ENCODE measurements around the gene MTHFSD. TPM values are rescaled to one million over a fixed set of nuclear protein-coding genes. Genes with fewer than 3 reads are reported as not detected.

Gene MTHFSD
- total and polyA plus RNA-seq, 12 donors: 7.6 to 22.2 (median 17.6) TPM

DNA sequence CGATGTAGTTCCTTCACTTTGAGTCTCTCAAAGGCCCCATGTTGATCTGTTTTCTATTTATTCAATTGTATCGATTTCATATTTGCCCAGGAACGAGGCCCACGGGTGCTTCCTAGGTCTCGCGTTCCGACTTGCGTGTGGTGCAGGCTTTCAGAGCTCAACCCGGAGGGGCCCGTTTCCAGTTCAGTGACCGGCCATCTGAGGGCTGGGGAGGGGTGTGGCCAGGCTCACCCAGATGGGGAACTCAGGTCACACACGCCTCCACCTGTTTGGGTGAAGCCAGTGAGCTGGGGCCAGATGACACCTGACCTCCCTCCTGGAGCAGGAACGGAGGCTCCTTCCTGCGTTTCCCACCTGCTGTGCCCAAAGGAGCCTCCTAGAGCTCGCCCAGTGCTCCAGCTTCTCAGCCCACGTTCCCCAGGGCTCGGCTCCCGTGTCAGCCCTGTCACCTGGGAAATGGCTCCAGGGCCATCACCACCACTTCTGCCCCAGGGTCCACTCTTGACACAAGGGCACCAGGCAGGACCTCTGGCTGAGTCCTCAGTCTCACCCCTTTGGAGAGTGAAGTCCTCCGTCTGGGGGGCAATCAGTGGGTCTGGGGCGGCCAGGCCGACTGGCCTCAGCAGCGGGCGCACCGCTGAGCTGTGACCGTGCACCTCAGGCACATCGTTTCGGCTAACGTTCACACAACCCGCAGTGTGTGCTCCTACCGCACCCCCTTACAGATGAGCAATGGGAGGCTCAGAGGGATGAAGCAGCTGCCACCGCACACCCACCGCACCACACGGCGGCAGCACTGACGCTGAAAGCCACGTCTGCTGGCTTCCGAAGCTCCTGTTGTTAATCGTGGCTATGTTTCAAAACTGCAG, 26.7 kb downstream of the MTHFSD start:
- no peaks in the 10 kb centered on the region for H3K36me3 ChIP-seq (replicated peaks in 1 of 2)
- intact Hi-C loops (cut with DNase I): no loop called here
- no peak overlapping the region for H3K4me3 ChIP-seq
- TF ChIP-seq, protein P1, sequence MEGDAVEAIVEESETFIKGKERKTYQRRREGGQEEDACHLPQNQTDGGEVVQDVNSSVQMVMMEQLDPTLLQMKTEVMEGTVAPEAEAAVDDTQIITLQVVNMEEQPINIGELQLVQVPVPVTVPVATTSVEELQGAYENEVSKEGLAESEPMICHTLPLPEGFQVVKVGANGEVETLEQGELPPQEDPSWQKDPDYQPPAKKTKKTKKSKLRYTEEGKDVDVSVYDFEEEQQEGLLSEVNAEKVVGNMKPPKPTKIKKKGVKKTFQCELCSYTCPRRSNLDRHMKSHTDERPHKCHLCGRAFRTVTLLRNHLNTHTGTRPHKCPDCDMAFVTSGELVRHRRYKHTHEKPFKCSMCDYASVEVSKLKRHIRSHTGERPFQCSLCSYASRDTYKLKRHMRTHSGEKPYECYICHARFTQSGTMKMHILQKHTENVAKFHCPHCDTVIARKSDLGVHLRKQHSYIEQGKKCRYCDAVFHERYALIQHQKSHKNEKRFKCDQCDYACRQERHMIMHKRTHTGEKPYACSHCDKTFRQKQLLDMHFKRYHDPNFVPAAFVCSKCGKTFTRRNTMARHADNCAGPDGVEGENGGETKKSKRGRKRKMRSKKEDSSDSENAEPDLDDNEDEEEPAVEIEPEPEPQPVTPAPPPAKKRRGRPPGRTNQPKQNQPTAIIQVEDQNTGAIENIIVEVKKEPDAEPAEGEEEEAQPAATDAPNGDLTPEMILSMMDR (IDR thresholded peaks at IDR 0.05): no peak
- no peak for TF ChIP-seq POLR2A (IDR thresholded peaks at IDR 0.05)
- peaks cover 2% of the 10 kb centered on the region for H3K27me3 ChIP-seq
- no peak overlapping the region for H3K27ac ChIP-seq
- WGBS, 4 donors: 89 to 93% (median 91%) methylated on average over 33 to 38 of the region's 38 CpGs
- no peak for DNase-seq
- H3K9me3 ChIP-seq (replicated peaks in 1 of 3): no peaks in the 10 kb centered on the region
- H3K4me1 ChIP-seq (replicated peaks in 1 of 2): peaks cover 0 to 23% of the 10 kb centered on the region in 2 donors

DNA sequence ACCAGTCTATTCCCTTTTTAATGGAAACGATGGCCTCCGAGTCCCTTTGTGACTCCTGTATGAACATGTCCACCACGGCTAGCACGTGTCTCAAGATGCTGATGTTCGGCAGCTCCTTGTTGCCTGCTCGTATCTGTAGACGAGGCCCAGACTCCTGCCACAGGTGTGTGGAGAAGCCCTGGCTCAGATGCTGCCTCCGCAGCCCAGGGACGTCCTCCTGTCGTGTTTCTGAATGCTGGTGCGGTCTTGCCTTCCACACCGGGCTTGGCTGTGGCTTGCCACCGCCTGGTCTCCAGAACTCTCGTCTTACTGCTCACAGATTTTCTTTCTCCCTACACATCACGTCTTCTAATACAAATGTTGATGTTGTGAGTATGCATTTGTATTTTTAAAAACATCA, 27.7 kb downstream of the MTHFSD start:
- Histone ChIP-seq H3K27ac (no peak overlapping the region), H3K27me3 (peaks cover 7% of the 10 kb centered on the region), H3K4me3 (no peak overlapping the region), H3K36me3 (replicated peaks in 1 of 2) (no peaks in the 10 kb centered on the region), H3K9me3 (replicated peaks in 1 of 3) (no peaks in the 10 kb centered on the region), H3K4me1 (replicated peaks in 1 of 2) (peaks cover 0 to 23% of the 10 kb centered on the region in 2 donors)
- intact Hi-C loops (cut with DNase I): no loop called here
- WGBS, 4 donors: 90 to 96% (median 92%) methylated on average over 15 of the region's 15 CpGs
- DNase-seq: no peak
- TF ChIP-seq POLR2A (IDR thresholded peaks at IDR 0.05): no peak
- TF ChIP-seq, protein P1 (IDR thresholded peaks at IDR 0.05): no peak

DNA sequence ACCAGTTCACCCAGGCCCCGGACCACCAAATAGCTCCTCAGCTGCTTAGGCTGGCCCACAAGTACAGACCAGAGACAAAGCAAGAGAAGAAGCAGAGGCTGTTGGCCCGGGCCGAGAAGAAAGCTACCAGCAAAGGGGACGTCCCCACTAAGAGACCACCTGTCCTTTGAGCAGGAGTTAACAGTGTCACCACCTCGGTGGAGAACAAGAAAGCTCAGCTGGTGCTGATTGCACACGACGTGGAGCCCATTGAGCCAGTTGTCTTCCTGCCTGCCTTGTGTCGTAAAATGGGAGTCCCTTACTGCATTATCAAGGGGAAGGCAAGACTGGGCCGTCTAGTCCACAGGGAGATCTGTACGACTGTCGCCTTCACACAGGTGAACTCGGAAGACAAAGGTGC, 29.3 kb downstream of the MTHFSD start:
- intact Hi-C loops (cut with DNase I): no loop called here
- DNase-seq: no peak
- Histone ChIP-seq H3K27ac (no peak overlapping the region), H3K36me3 (replicated peaks in 1 of 2) (no peaks in the 10 kb centered on the region), H3K4me1 (replicated peaks in 1 of 2) (peaks cover 0 to 16% of the 10 kb centered on the region in 2 donors), H3K27me3 (peaks cover 19% of the 10 kb centered on the region), H3K4me3 (no peak overlapping the region), H3K9me3 (replicated peaks in 1 of 3) (no peaks in the 10 kb centered on the region)
- WGBS, 4 donors: 58 to 72% (median 65%) methylated on average over 10 to 12 of the region's 12 CpGs
- TF ChIP-seq, protein P1 (IDR thresholded peaks at IDR 0.05): no peak
- no peak for TF ChIP-seq POLR2A (IDR thresholded peaks at IDR 0.05)

DNA sequence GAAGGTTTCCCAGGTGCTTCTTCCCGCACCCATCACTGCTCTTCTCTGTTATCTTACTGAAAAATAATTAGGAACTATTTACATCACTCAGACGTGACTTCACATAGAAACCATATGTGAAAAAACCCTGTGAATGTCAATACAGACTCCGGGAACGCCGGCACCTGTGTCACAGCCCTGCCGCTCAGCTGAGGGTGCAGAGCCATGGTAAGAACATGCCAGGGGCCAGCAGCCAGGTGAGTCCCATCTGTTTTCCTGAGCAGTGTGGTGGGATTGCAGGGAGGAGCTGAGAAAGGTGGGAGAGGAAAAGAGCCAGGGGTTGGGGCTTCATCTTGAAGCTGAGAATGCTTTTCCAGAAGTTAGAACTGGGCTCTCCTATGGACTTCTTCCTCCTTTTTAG, 31.0 kb downstream of the MTHFSD start:
- TF ChIP-seq POLR2A (IDR thresholded peaks at IDR 0.05): no peak
- TF ChIP-seq, protein P1 (IDR thresholded peaks at IDR 0.05): no peak
- intact Hi-C loops (cut with DNase I): no loop called here
- Histone ChIP-seq H3K27me3 (peaks cover 30% of the 10 kb centered on the region), H3K4me3 (no peak overlapping the region), H3K36me3 (replicated peaks in 1 of 2) (no peaks in the 10 kb centered on the region), H3K9me3 (replicated peaks in 1 of 3) (no peaks in the 10 kb centered on the region), H3K4me1 (replicated peaks in 1 of 2) (peaks cover 0 to 12% of the 10 kb centered on the region in 2 donors), H3K27ac (no peak overlapping the region)
- no peak for DNase-seq
- WGBS, 4 donors: 70 to 86% (median 71%) methylated on average over 6 of the region's 6 CpGs
